Stromal cell of bone marrow (primary cell): Measurements from ENCODE around the gene ZNF823.
"Not testable (repeated sequence)": the region's sequence is repeated elsewhere in the genome, so short reads cannot be mapped to it uniquely, and the experiment has no call there.

Source experiments
- DNase-seq: peaks from one replicate; pipeline ENCODE4 v3.0.0-alpha.2; 2012; ENCODE audit warnings: low read depth

Gene ZNF823

GRCh38 chr19:11680689-11681302, 58.0 kb downstream of the ZNF823 start:
- DNase-seq = no peak

- DNase-seq = no peak
These were observed 60.2 kb downstream of the ZNF823 start for GRCh38 chr19:11678504-11678903.

- DNase-seq = not testable (repeated sequence)
These were observed 61.8 kb downstream of the ZNF823 start for GRCh38 chr19:11676661-11677600.

GRCh38 chr19:11675569-11675968, 63.2 kb downstream of the ZNF823 start:
- no peak for DNase-seq

GRCh38 chr19:11674067-11674492, 64.7 kb downstream of the ZNF823 start:
- DNase-seq = no peak

- peak; percentile 69 for DNase-seq
These were observed 65.1 kb downstream of the ZNF823 start for GRCh38 chr19:11673608-11674041.
